MCF 10A (cell line): ENCODE data around the gene DIP2A. TPM values are rescaled to one million over a fixed set of nuclear protein-coding genes. Genes with fewer than 3 reads are reported as not detected.

Source experiments
- BruUV-seq: library from RNA; stranded (reverse); fragments of 400-500 nt; replicated peaks from 2 replicates; lab custom pipeline; 2021; lab: Mats Ljungman, UMichigan
- CTCF ChIA-PET: fragments of 300-600 bp; sonication (Branson Sonifier 250); formaldehyde crosslinking; extraction: SDS; loops from one replicate; lab custom pipeline; 2021; ENCODE audit warnings: antibody characterized with exemption, inconsistent platforms; lab: Yijun Ruan, JAX
- POLR2A ChIA-PET: fragments of 300-600, 350-650 bp; sonication (Branson Sonifier 250); formaldehyde crosslinking; extraction: SDS; loops from one replicate; lab custom pipeline; 2020; ENCODE audit warnings: antibody characterized with exemption, inconsistent platforms; lab: Yijun Ruan, JAX
- DNase-seq: peaks from one replicate; pipeline ENCODE4 v3.0.0-alpha.2; 2018; ENCODE audit not compliant: unreplicated experiment
- H3K27ac Mint-ChIP-seq: one replicate; pipeline ENCODE4 v1.8.0; 2022; ENCODE audit warnings: mild to moderate bottlenecking, low read depth, mixed read lengths; ENCODE audit not compliant: unreplicated experiment
- H3K27me3 Mint-ChIP-seq: one replicate; pipeline ENCODE4 v1.8.0; 2022; ENCODE audit warnings: mixed read lengths; ENCODE audit not compliant: insufficient read depth, unreplicated experiment
- H3K36me3 Mint-ChIP-seq: one replicate; pipeline ENCODE4 v1.8.0; 2022; ENCODE audit warnings: mild to moderate bottlenecking, moderate library complexity, mixed read lengths; ENCODE audit not compliant: insufficient read depth, unreplicated experiment
- H3K4me1 Mint-ChIP-seq: one replicate; pipeline ENCODE4 v1.8.0; 2022; ENCODE audit warnings: mixed read lengths; ENCODE audit not compliant: insufficient read depth, unreplicated experiment
- H3K4me3 Mint-ChIP-seq: one replicate; pipeline ENCODE4 v1.8.0; 2022; ENCODE audit warnings: mild to moderate bottlenecking, moderate library complexity, mixed read lengths; ENCODE audit not compliant: unreplicated experiment
- H3K9me3 Mint-ChIP-seq: one replicate; pipeline ENCODE4 v1.8.0; 2022; ENCODE audit warnings: mixed read lengths; ENCODE audit not compliant: unreplicated experiment
- CTCF ChIP-seq: fragments of 200-600 bp; IDR thresholded peaks from one replicate; pipeline ENCODE4 v1.8.0; 2022; ENCODE audit warnings: antibody characterized with exemption, mild to moderate bottlenecking; ENCODE audit not compliant: unreplicated experiment
- intact Hi-C: fragments of 100-400 bp; cut with micrococcal nuclease; formaldehyde crosslinking; loops from 2 replicates; pipeline ENCODE4 v1.14.1; 2022
- total RNA-seq: library from RNA; stranded (reverse); gene quantifications from 2 replicates; pipeline ENCODE4 v1.2.3, GENCODE V29; 2022

The DIP2A gene
- total RNA-seq, 1 experiment from 2014 or later, result 39.6 TPM

DNA sequence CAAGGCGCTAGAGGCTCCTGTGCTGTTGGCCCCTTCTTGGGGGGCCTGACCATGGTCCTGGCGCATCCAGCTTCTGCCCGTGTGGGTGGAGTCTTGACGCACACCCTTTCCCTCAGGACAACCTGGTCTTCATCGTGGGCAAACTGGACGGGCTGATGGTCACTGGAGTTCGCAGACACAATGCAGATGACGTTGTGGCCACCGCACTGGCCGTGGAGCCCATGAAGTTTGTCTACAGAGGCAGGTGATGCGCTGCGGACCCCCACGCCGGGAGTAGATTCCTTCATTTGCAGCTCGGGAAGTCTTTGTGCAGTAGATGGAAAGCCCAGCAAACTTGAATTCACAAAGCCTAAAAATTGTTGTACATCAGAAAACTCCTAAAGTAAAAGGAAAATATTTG lies 88.1 kb downstream of the DIP2A start:
- no peaks in the 10 kb centered on the region for H3K9me3 Mint-ChIP-seq
- no TSS peak for BruUV-seq
- H3K4me3 Mint-ChIP-seq, result no peak overlapping the region
- H3K27ac Mint-ChIP-seq, result no peak overlapping the region
- H3K4me1 Mint-ChIP-seq, result no peaks in the 10 kb centered on the region
- TF ChIP-seq CTCF, result no peak
- CTCF ChIA-PET, result no interaction called here
- intact Hi-C loops, result no loop called here
- peaks cover 48% of the 10 kb centered on the region for H3K36me3 Mint-ChIP-seq
- H3K27me3 Mint-ChIP-seq, result no peaks in the 10 kb centered on the region
- no peak for DNase-seq
- POLR2A ChIA-PET, result no interaction called here

DNA sequence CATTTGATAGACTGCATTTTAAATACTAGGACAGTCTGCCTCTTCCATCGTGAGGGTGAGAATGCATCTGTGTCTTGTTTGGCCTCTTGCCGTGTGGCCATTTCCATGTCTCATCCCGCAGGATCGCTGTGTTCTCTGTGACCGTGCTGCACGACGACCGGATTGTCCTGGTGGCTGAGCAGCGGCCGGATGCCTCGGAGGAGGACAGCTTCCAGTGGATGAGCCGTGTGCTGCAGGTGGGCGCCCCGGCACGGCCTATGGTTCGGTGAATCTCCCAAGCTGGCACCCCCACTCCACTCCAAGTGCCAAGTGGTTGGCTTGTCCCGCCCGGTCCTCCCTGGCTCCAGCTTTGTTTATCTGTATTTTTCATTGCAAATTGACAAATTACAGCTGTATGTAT lies 91.0 kb downstream of the DIP2A start:
- no peaks in the 10 kb centered on the region for H3K4me1 Mint-ChIP-seq
- BruUV-seq, result no TSS peak

GRCh38 chr21:46550116-46550941 lies 91.6 kb downstream of the DIP2A start:
- Mint-ChIP-seq H3K27me3 (no peaks in the 10 kb centered on the region), H3K36me3 (peaks cover 56% of the 10 kb centered on the region), H3K9me3 (no peaks in the 10 kb centered on the region), H3K4me1 (no peaks in the 10 kb centered on the region), H3K27ac (no peak overlapping the region), H3K4me3 (no peak overlapping the region)
- intact Hi-C loops, result no loop called here
- POLR2A ChIA-PET, result no interaction called here
- no peak for TF ChIP-seq CTCF
- CTCF ChIA-PET, result no interaction called here
- DNase-seq, result no peak
- no TSS peak for BruUV-seq

More for the DNA sequence above, 91.0 kb downstream of the DIP2A start:
- CTCF ChIA-PET, result interaction anchor here (0.6 kb wide), 1 partner anchor 27 kb away, joined by 3 read pairs; no protein-coding TSS in a partner anchor
- Mint-ChIP-seq H3K9me3 (no peaks in the 10 kb centered on the region), H3K36me3 (peaks cover 56% of the 10 kb centered on the region), H3K27ac (no peak overlapping the region), H3K4me3 (no peak overlapping the region), H3K27me3 (no peaks in the 10 kb centered on the region)
- no peak for TF ChIP-seq CTCF
- POLR2A ChIA-PET, result no interaction called here
- intact Hi-C loops, result no loop called here
- DNase-seq, result no peak

- no peak for DNase-seq
- ChIA-PET POLR2A (interaction anchor here (1.0 kb wide), 1 partner anchor 10 kb away, joined by 4 read pairs; no protein-coding TSS in a partner anchor), CTCF (interaction anchor here (0.6 kb wide), 1 partner anchor 152 kb away, joined by 3 read pairs; no protein-coding TSS in a partner anchor)
- Mint-ChIP-seq H3K9me3 (no peaks in the 10 kb centered on the region), H3K4me1 (no peaks in the 10 kb centered on the region), H3K27ac (no peak overlapping the region), H3K4me3 (no peak overlapping the region), H3K27me3 (no peaks in the 10 kb centered on the region), H3K36me3 (peaks cover 56% of the 10 kb centered on the region)
- no peak for TF ChIP-seq CTCF
- intact Hi-C loops, result no loop called here
- BruUV-seq, result no TSS peak
Measured at GRCh38 chr21:46551636-46552241, 93.0 kb downstream of the DIP2A start.
